ENCODE measurements around the gene TBX20. TPM values are rescaled to one million over a fixed set of nuclear protein-coding genes. Genes with fewer than 3 reads are reported as not detected.

TBX20 gene
- total and polyA plus RNA-seq, 12 donors = 0.13 to 13.5 (median 1.8) TPM; not detected in 3

DNA sequence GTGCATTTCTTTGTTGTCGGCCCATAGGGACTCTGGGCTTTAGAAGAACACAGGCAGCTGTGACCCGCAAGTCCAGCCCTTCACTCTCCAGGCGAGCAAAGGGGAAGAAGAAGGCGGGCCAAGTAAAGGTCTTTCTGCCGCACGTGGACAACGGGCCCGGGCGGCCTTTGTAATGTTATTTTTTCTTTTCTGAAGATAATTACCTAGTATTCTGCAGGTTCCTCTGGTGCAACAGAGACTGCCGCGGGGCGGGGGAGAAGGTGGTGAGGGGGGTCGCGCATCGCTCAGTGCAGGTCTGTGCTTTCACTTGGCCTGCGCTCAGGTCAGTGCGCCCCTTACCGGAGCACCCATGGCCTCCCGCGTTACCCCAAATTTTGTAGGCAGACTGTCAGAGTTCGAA, 7.1 kb upstream of the TBX20 start:
- no peaks in the 10 kb centered on the region for H3K9me3 ChIP-seq (replicated peaks in 1 of 3)
- H3K36me3 ChIP-seq (replicated peaks in 1 of 2) = no peaks in the 10 kb centered on the region
- H3K27ac ChIP-seq = no peak overlapping the region
- TF ChIP-seq, protein P1, sequence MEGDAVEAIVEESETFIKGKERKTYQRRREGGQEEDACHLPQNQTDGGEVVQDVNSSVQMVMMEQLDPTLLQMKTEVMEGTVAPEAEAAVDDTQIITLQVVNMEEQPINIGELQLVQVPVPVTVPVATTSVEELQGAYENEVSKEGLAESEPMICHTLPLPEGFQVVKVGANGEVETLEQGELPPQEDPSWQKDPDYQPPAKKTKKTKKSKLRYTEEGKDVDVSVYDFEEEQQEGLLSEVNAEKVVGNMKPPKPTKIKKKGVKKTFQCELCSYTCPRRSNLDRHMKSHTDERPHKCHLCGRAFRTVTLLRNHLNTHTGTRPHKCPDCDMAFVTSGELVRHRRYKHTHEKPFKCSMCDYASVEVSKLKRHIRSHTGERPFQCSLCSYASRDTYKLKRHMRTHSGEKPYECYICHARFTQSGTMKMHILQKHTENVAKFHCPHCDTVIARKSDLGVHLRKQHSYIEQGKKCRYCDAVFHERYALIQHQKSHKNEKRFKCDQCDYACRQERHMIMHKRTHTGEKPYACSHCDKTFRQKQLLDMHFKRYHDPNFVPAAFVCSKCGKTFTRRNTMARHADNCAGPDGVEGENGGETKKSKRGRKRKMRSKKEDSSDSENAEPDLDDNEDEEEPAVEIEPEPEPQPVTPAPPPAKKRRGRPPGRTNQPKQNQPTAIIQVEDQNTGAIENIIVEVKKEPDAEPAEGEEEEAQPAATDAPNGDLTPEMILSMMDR (IDR thresholded peaks at IDR 0.05) = no peak
- TF ChIP-seq POLR2A (IDR thresholded peaks at IDR 0.05) = no peak
- DNase-seq = no peak
- peaks cover 0 to 4% of the 10 kb centered on the region in 2 donors for H3K4me1 ChIP-seq (replicated peaks in 1 of 2)
- H3K27me3 ChIP-seq = peaks cover 68% of the 10 kb centered on the region
- H3K4me3 ChIP-seq = no peak overlapping the region
- intact Hi-C loops (cut with DNase I) = no loop called here
- 7 to 20% (median 12%) methylated on average over 15 to 21 of the region's 21 CpGs for WGBS, 4 donors

GRCh38 chr7:35260246-35260645, 6.3 kb upstream of the TBX20 start:
- Histone ChIP-seq H3K4me1 (replicated peaks in 1 of 2) (peaks cover 0 to 4% of the 10 kb centered on the region in 2 donors), H3K9me3 (replicated peaks in 1 of 3) (no peaks in the 10 kb centered on the region), H3K4me3 (no peak overlapping the region), H3K27ac (no peak overlapping the region), H3K27me3 (peaks cover 75% of the 10 kb centered on the region), H3K36me3 (replicated peaks in 1 of 2) (no peaks in the 10 kb centered on the region)
- 47 to 64% (median 56%) methylated on average over 7 of the region's 7 CpGs for WGBS, 4 donors
- intact Hi-C loops (cut with DNase I) = no loop called here
- DNase-seq = no peak
- TF ChIP-seq, protein P1 (IDR thresholded peaks at IDR 0.05) = no peak
- TF ChIP-seq POLR2A (IDR thresholded peaks at IDR 0.05) = no peak

GRCh38 chr7:35259523-35259908, 5.6 kb upstream of the TBX20 start:
- no peaks in the 10 kb centered on the region for H3K9me3 ChIP-seq (replicated peaks in 1 of 3)
- TF ChIP-seq POLR2A (IDR thresholded peaks at IDR 0.05) = no peak
- TF ChIP-seq, protein P1 (IDR thresholded peaks at IDR 0.05) = no peak
- H3K4me1 ChIP-seq (replicated peaks in 1 of 2) = peaks cover 0 to 4% of the 10 kb centered on the region in 2 donors
- H3K27me3 ChIP-seq = peaks cover 82% of the 10 kb centered on the region
- H3K36me3 ChIP-seq (replicated peaks in 1 of 2) = no peaks in the 10 kb centered on the region
- H3K4me3 ChIP-seq = no peak overlapping the region
- H3K27ac ChIP-seq = no peak overlapping the region
- WGBS, 4 donors = 13 to 21% (median 15%) methylated on average over 6 of the region's 6 CpGs
- intact Hi-C loops (cut with DNase I) = no loop called here
- no peak for DNase-seq

- Histone ChIP-seq H3K9me3 (replicated peaks in 1 of 3) (no peaks in the 10 kb centered on the region), H3K4me1 (replicated peaks in 1 of 2) (peaks cover 0 to 4% of the 10 kb centered on the region in 2 donors), H3K36me3 (replicated peaks in 1 of 2) (no peaks in the 10 kb centered on the region), H3K27me3 (peaks cover 87% of the 10 kb centered on the region), H3K27ac (no peak overlapping the region), H3K4me3 (no peak overlapping the region)
- intact Hi-C loops (cut with DNase I) = no loop called here
- TF ChIP-seq, protein P1 (IDR thresholded peaks at IDR 0.05) = no peak
- no peak for TF ChIP-seq POLR2A (IDR thresholded peaks at IDR 0.05)
- DNase-seq = no peak
- WGBS, 4 donors = 13 to 27% (median 19%) methylated on average over 21 to 27 of the region's 27 CpGs
These were observed 5.1 kb upstream of the TBX20 start for GRCh38 chr7:35258868-35259522.
